ENCODE measurements around the gene ASTL.

DNA sequence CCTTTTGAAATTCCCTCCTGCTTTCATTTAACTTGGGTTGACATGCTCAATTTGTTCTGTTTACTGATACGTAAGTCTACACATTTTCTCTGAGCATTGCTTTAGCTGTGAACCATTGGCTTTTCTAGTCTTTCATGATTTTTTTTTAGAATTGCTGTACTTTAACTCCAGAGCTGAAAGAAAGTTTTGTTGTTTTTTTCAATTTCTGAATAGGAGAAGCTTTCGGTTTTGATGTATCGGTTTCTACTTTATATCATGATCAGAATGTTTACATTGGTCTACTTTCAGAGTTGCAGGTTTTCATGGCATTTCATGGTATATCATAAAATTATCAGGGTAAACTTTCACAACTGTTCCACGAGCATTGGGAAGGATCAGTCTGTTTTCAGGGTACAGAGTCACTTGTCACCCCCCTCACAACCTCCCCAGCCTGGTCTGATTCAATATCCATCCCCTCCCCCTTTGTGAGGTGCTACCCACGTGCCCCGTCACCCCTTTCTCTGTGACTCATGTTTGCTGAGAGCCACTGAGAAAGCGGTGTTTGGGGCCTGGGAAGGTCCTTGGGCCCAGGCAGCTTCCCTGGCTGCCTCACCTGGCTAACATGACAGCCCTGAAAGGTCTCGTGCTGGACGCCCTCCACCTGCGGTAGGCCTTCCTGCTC is 7.0 kb downstream of the ASTL start:
- TF ChIP-seq, protein P1, sequence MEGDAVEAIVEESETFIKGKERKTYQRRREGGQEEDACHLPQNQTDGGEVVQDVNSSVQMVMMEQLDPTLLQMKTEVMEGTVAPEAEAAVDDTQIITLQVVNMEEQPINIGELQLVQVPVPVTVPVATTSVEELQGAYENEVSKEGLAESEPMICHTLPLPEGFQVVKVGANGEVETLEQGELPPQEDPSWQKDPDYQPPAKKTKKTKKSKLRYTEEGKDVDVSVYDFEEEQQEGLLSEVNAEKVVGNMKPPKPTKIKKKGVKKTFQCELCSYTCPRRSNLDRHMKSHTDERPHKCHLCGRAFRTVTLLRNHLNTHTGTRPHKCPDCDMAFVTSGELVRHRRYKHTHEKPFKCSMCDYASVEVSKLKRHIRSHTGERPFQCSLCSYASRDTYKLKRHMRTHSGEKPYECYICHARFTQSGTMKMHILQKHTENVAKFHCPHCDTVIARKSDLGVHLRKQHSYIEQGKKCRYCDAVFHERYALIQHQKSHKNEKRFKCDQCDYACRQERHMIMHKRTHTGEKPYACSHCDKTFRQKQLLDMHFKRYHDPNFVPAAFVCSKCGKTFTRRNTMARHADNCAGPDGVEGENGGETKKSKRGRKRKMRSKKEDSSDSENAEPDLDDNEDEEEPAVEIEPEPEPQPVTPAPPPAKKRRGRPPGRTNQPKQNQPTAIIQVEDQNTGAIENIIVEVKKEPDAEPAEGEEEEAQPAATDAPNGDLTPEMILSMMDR (IDR thresholded peaks at IDR 0.05) = no peak
- no peak for TF ChIP-seq POLR2A (IDR thresholded peaks at IDR 0.05)

All from body of pancreas (tissue), 4 donors.